ENCODE data around the gene ATAD1. TPM values are rescaled to one million over a fixed set of nuclear protein-coding genes. Genes with fewer than 3 reads are reported as not detected.
"Not testable (repeated sequence)": the region's sequence is repeated elsewhere in the genome, so short reads cannot be mapped to it uniquely, and the experiment has no call there.

ATAD1 gene
- total and polyA plus RNA-seq, 4 donors = 11.6 to 50.2 (median 28.7) TPM

GRCh38 chr10:87866412-87866974 lies 48.5 kb upstream of the ATAD1 start:
- H3K27me3 ChIP-seq (ENCODE audit: control insufficient read depth in 3 of 3, insufficient read depth in 3 of 3, low read length in 2 of 3) = no peaks in the 10 kb centered on the region
- no peaks in the 10 kb centered on the region for H3K9me3 ChIP-seq (ENCODE audit: control insufficient read depth in 4 of 4, insufficient read depth in 3 of 4, low read length in 3 of 4)
- H3K36me3 ChIP-seq (ENCODE audit: control insufficient read depth in 4 of 4, insufficient read depth in 4 of 4, low read length in 4 of 4) = peaks cover 0 to 23% (median 0%) of the 10 kb centered on the region in 4 donors
- peak in 2 of 3 donors; percentile 50 to 57 for DNase-seq
- no peak for ATAC-seq (ENCODE audit: insufficient read depth, low FRiP score)
- no peak overlapping the region for H3K4me3 ChIP-seq
- peak overlapping the region in 1 of 2 donors; percentile 100 for H3K27ac ChIP-seq (ENCODE audit: low read depth in 1 of 2, low read length in 1 of 2)
- TF ChIP-seq CTCF (IDR thresholded peaks at IDR 0.05; ENCODE audit: control extremely low read depth, extremely low read depth) = no peak
- peak overlapping the region; percentile 52 to 91 for H3K9ac ChIP-seq (ENCODE audit: insufficient read depth in 1 of 2, low read length in 2 of 2)
- H3K4me1 ChIP-seq (ENCODE audit: control insufficient read depth in 5 of 5, insufficient read depth in 5 of 5, low read length in 5 of 5) = peaks cover 0 to 29% (median 4%) of the 10 kb centered on the region in 5 donors
- WGBS, 2 donors = 4 to 6% methylated on average over 3 of the region's 3 CpGs

- no peak for TF ChIP-seq CTCF (IDR thresholded peaks at IDR 0.05; ENCODE audit: control extremely low read depth, extremely low read depth)
- Histone ChIP-seq H3K27me3 (ENCODE audit: control insufficient read depth in 3 of 3, insufficient read depth in 3 of 3, low read length in 2 of 3) (no peaks in the 10 kb centered on the region), H3K9ac (ENCODE audit: insufficient read depth in 1 of 2, low read length in 2 of 2) (peak overlapping the region; percentile 83 to 91), H3K4me1 (ENCODE audit: control insufficient read depth in 5 of 5, insufficient read depth in 5 of 5, low read length in 5 of 5) (peaks cover 0 to 24% (median 4%) of the 10 kb centered on the region in 5 donors), H3K9me3 (ENCODE audit: control insufficient read depth in 4 of 4, insufficient read depth in 3 of 4, low read length in 3 of 4) (no peaks in the 10 kb centered on the region), H3K27ac (ENCODE audit: low read depth in 1 of 2, low read length in 1 of 2) (peak overlapping the region in 1 of 2 donors; percentile 100), H3K36me3 (ENCODE audit: control insufficient read depth in 4 of 4, insufficient read depth in 4 of 4, low read length in 4 of 4) (peaks cover 0 to 23% (median 0%) of the 10 kb centered on the region in 4 donors), H3K4me3 (peak overlapping the region; percentile 52)
- WGBS, 2 donors = 0 to 2% methylated on average over 4 of the region's 4 CpGs
- DNase-seq (peak in 2 of 3 donors; percentile 52 to 61), ATAC-seq (ENCODE audit: insufficient read depth, low FRiP score) (no peak)
Measured at GRCh38 chr10:87865241-87865881, 47.3 kb upstream of the ATAD1 start.

- peak overlapping the region; percentile 71 for H3K4me3 ChIP-seq
- H3K9ac ChIP-seq (ENCODE audit: insufficient read depth in 1 of 2, low read length in 2 of 2) = peak overlapping the region; percentile 83 to 91
- peak overlapping the region; percentile 73 to 100 for H3K27ac ChIP-seq (ENCODE audit: low read depth in 1 of 2, low read length in 1 of 2)
- peak in 2 of 3 donors; percentile 57 to 66 for DNase-seq
- ATAC-seq (ENCODE audit: insufficient read depth, low FRiP score) = no peak
- 0% methylated on average over 16 of the region's 16 CpGs for WGBS, 2 donors
- TF ChIP-seq CTCF (IDR thresholded peaks at IDR 0.05; ENCODE audit: control extremely low read depth, extremely low read depth) = no peak
- peaks cover 0 to 23% (median 0%) of the 10 kb centered on the region in 4 donors for H3K36me3 ChIP-seq (ENCODE audit: control insufficient read depth in 4 of 4, insufficient read depth in 4 of 4, low read length in 4 of 4)
- no peaks in the 10 kb centered on the region for H3K9me3 ChIP-seq (ENCODE audit: control insufficient read depth in 4 of 4, insufficient read depth in 3 of 4, low read length in 3 of 4)
- H3K27me3 ChIP-seq (ENCODE audit: control insufficient read depth in 3 of 3, insufficient read depth in 3 of 3, low read length in 2 of 3) = no peaks in the 10 kb centered on the region
- peaks cover 0 to 19% (median 4%) of the 10 kb centered on the region in 5 donors for H3K4me1 ChIP-seq (ENCODE audit: control insufficient read depth in 5 of 5, insufficient read depth in 5 of 5, low read length in 5 of 5)
Measured at GRCh38 chr10:87864496-87865059, 46.6 kb upstream of the ATAD1 start.

- peak overlapping the region; percentile 71 for H3K4me3 ChIP-seq
- peak; percentile 51 to 54 (median 52) for DNase-seq
- 0 to 1% methylated on average over 35 to 47 of the region's 47 CpGs for WGBS, 2 donors
- H3K27me3 ChIP-seq (ENCODE audit: control insufficient read depth in 3 of 3, insufficient read depth in 3 of 3, low read length in 2 of 3); ATAC-seq (ENCODE audit: insufficient read depth, low FRiP score); H3K9me3 ChIP-seq (ENCODE audit: control insufficient read depth in 4 of 4, insufficient read depth in 3 of 4, low read length in 3 of 4): not testable (repeated sequence)
- peak overlapping the region; percentile 90 to 100 for H3K27ac ChIP-seq (ENCODE audit: low read depth in 1 of 2, low read length in 1 of 2)
- H3K4me1 ChIP-seq (ENCODE audit: control insufficient read depth in 5 of 5, insufficient read depth in 5 of 5, low read length in 5 of 5) = peaks cover 0 to 14% (median 3%) of the 10 kb centered on the region in 5 donors
- peaks cover 0 to 23% (median 0%) of the 10 kb centered on the region in 4 donors for H3K36me3 ChIP-seq (ENCODE audit: control insufficient read depth in 4 of 4, insufficient read depth in 4 of 4, low read length in 4 of 4)
- H3K9ac ChIP-seq (ENCODE audit: insufficient read depth in 1 of 2, low read length in 2 of 2) = peak overlapping the region; percentile 83 to 91
Measured at GRCh38 chr10:87863951-87864495, 46.0 kb upstream of the ATAD1 start.
